ENCODE data around the gene POLR2J3. TPM values are rescaled to one million over a fixed set of nuclear protein-coding genes. Genes with fewer than 3 reads are reported as not detected.
"Not testable (repeated sequence)": the region's sequence is repeated elsewhere in the genome, so short reads cannot be mapped to it uniquely, and the experiment has no call there.

The POLR2J3 gene
- polyA plus RNA-seq, 1 of the 3 experiments (the other 2 are of a cell fraction), result 47.8 TPM

- H3K79me2 ChIP-seq (ENCODE audit: insufficient read depth); H3F3A ChIP-seq (replicated peaks; ENCODE audit: insufficient read depth); H3K27me3 ChIP-seq (ENCODE audit: insufficient read depth); H3K9me3 ChIP-seq; H3K4me2 ChIP-seq; H3K9ac ChIP-seq; H3K36me3 ChIP-seq (replicated peaks in 1 of 2; ENCODE audit: control insufficient read depth in 1 of 2, insufficient read depth in 2 of 2, low read length in 1 of 2); H3K4me1 ChIP-seq (ENCODE audit: control insufficient read depth in 1 of 2, insufficient read depth in 2 of 2, low read depth in 1 of 2, low read length in 1 of 2); H3K27ac ChIP-seq (ENCODE audit: low read depth in 2 of 2, low read length in 1 of 2); CTCF ChIA-PET; H3K9me2 ChIP-seq; H3K4me3 ChIP-seq (ENCODE audit: low read depth in 2 of 2, low read length in 1 of 2); H4K20me1 ChIP-seq (ENCODE audit: insufficient read depth); POLR2A ChIA-PET; H2AFZ ChIP-seq (ENCODE audit: low read depth); DNase-seq: not testable (repeated sequence)
- 73% methylated on average over 7 of the region's 7 CpGs for WGBS (ENCODE audit: low lambda C conversion rate)
Measured at GRCh38 chr7:102577315-102578240, 5.2 kb upstream of the POLR2J3 start.

GRCh38 chr7:102576363-102576762, 4.0 kb upstream of the POLR2J3 start:
- POLR2A ChIA-PET; H3K79me2 ChIP-seq (ENCODE audit: insufficient read depth); CTCF ChIA-PET; H3K9me3 ChIP-seq; H3K36me3 ChIP-seq (replicated peaks in 1 of 2; ENCODE audit: control insufficient read depth in 1 of 2, insufficient read depth in 2 of 2, low read length in 1 of 2); H3K9ac ChIP-seq; H3K27me3 ChIP-seq (ENCODE audit: insufficient read depth); DNase-seq; H3K27ac ChIP-seq (ENCODE audit: low read depth in 2 of 2, low read length in 1 of 2); H3K4me3 ChIP-seq (ENCODE audit: low read depth in 2 of 2, low read length in 1 of 2); H4K20me1 ChIP-seq (ENCODE audit: insufficient read depth); H3K4me2 ChIP-seq; H3K9me2 ChIP-seq; H3F3A ChIP-seq (replicated peaks; ENCODE audit: insufficient read depth); H2AFZ ChIP-seq (ENCODE audit: low read depth); H3K4me1 ChIP-seq (ENCODE audit: control insufficient read depth in 1 of 2, insufficient read depth in 2 of 2, low read depth in 1 of 2, low read length in 1 of 2): not testable (repeated sequence)
- no CpG with 5 or more reads among the region's 3 CpGs for WGBS (ENCODE audit: low lambda C conversion rate)

GRCh38 chr7:102574607-102575006, 2.2 kb upstream of the POLR2J3 start:
- H3K27ac ChIP-seq (ENCODE audit: low read depth in 2 of 2, low read length in 1 of 2); H3F3A ChIP-seq (replicated peaks; ENCODE audit: insufficient read depth); H3K36me3 ChIP-seq (replicated peaks in 1 of 2; ENCODE audit: control insufficient read depth in 1 of 2, insufficient read depth in 2 of 2, low read length in 1 of 2); H4K20me1 ChIP-seq (ENCODE audit: insufficient read depth); H3K9me3 ChIP-seq; H3K4me3 ChIP-seq (ENCODE audit: low read depth in 2 of 2, low read length in 1 of 2); POLR2A ChIA-PET; H3K79me2 ChIP-seq (ENCODE audit: insufficient read depth); H3K4me1 ChIP-seq (ENCODE audit: control insufficient read depth in 1 of 2, insufficient read depth in 2 of 2, low read depth in 1 of 2, low read length in 1 of 2); H2AFZ ChIP-seq (ENCODE audit: low read depth); DNase-seq; H3K4me2 ChIP-seq; H3K27me3 ChIP-seq (ENCODE audit: insufficient read depth); H3K9me2 ChIP-seq; H3K9ac ChIP-seq; CTCF ChIA-PET: not testable (repeated sequence)
- no CpG with 5 or more reads among the region's 6 CpGs for WGBS (ENCODE audit: low lambda C conversion rate)

- DNase-seq; H3K4me2 ChIP-seq; H3K9me2 ChIP-seq; H3K27ac ChIP-seq (ENCODE audit: low read depth in 2 of 2, low read length in 1 of 2); H3K79me2 ChIP-seq (ENCODE audit: insufficient read depth); H3K4me3 ChIP-seq (ENCODE audit: low read depth in 2 of 2, low read length in 1 of 2); H3K9me3 ChIP-seq; H4K20me1 ChIP-seq (ENCODE audit: insufficient read depth); H3K36me3 ChIP-seq (replicated peaks in 1 of 2; ENCODE audit: control insufficient read depth in 1 of 2, insufficient read depth in 2 of 2, low read length in 1 of 2); H3F3A ChIP-seq (replicated peaks; ENCODE audit: insufficient read depth); POLR2A ChIA-PET; CTCF ChIA-PET; H2AFZ ChIP-seq (ENCODE audit: low read depth); H3K4me1 ChIP-seq (ENCODE audit: control insufficient read depth in 1 of 2, insufficient read depth in 2 of 2, low read depth in 1 of 2, low read length in 1 of 2); H3K27me3 ChIP-seq (ENCODE audit: insufficient read depth); H3K9ac ChIP-seq: not testable (repeated sequence)
- 80% methylated on average over 1 of the region's 11 CpGs for WGBS (ENCODE audit: low lambda C conversion rate)
Measured at GRCh38 chr7:102568620-102569019, 3.8 kb downstream of the POLR2J3 start.

DNA sequence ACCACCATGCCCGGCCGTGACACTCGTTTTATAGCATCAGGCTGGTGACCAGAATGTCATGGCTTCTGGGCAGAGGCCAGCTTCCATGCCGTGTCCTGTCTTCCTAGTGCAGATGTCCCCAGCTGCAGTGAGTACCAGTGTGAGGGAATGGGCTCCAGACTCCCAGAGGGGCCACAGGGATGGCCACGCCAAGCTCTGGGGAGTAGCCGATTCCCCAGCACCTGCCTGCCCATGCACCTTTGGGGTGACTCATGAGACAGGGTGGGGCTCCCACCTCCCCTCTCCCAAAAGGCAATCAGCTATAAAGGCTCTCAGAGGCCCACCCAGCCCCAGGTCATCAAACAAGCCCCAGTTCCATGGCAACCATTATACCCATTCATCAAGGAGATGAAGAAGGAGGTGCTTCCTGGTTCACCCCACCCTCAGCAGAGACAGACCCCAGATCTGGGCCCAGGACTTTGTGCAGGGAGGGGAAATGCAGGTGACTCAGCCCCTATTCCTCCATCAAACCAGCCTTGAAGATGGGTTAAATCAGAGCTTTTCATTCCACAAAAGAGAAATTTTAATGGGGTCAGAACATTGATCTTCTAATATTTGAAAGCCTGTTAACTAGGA, 21.5 kb downstream of the POLR2J3 start, which contains the start of gene SPDYE2:
Gene SPDYE2, plus strand, starts transcription at position 419 of the 615 bp plus-strand sequence. CDS start 2,030 bp downstream, outside the sequence.
- H3K4me1 ChIP-seq (ENCODE audit: control insufficient read depth in 1 of 2, insufficient read depth in 2 of 2, low read depth in 1 of 2, low read length in 1 of 2); H3K36me3 ChIP-seq (replicated peaks in 1 of 2; ENCODE audit: control insufficient read depth in 1 of 2, insufficient read depth in 2 of 2, low read length in 1 of 2); H3K27ac ChIP-seq (ENCODE audit: low read depth in 2 of 2, low read length in 1 of 2); CTCF ChIA-PET; H4K20me1 ChIP-seq (ENCODE audit: insufficient read depth); H2AFZ ChIP-seq (ENCODE audit: low read depth); H3K79me2 ChIP-seq (ENCODE audit: insufficient read depth); H3K9me2 ChIP-seq; H3F3A ChIP-seq (replicated peaks; ENCODE audit: insufficient read depth); H3K9me3 ChIP-seq; DNase-seq; H3K4me2 ChIP-seq; H3K27me3 ChIP-seq (ENCODE audit: insufficient read depth); POLR2A ChIA-PET; H3K9ac ChIP-seq; H3K4me3 ChIP-seq (ENCODE audit: low read depth in 2 of 2, low read length in 1 of 2): not testable (repeated sequence)
- WGBS (ENCODE audit: low lambda C conversion rate), result no CpG with 5 or more reads among the region's 6 CpGs

Data from SK-N-SH (cell line).